Heart right ventricle (tissue), 16 donors: ENCODE data around the gene NRXN2. TPM values are rescaled to one million over a fixed set of nuclear protein-coding genes. Genes with fewer than 3 reads are reported as not detected.

Experiments used
- ATAC-seq, 8 donors: fragments of 200-7000 bp; cut with Tn5 transposase; one replicate each; pipeline ENCODE4 v1.9.1; 2020; ENCODE audit warnings: mild to moderate bottlenecking in 8 of 8, moderate library complexity in 8 of 8, moderate number of reproducible peaks in 1 of 8
- DNase-seq, 2 donors: peaks; one replicate each; pipeline ENCODE4 v3.0.0-alpha.2; 2020
- H3K27ac ChIP-seq, 10 donors: fragments of 200-600 bp; sonication (generic) in 2 of 10; one replicate each; pipeline versions ENCODE4 v1.5.0 to v1.8.0; 2020 to 2022; ENCODE audit warnings: mild to moderate bottlenecking in 3 of 10
- H3K27me3 ChIP-seq, 7 donors: fragments of 200-600 bp; one replicate each; pipeline ENCODE4 v1.8.0; 2021 to 2022; ENCODE audit warnings: mild to moderate bottlenecking in 2 of 7
- H3K36me3 ChIP-seq, 9 donors: fragments of 200-600 bp; sonication (generic) in 1 of 9; one replicate each; pipeline versions ENCODE4 v1.5.0 to v1.8.0; 2020 to 2022; ENCODE audit warnings: mild to moderate bottlenecking in 2 of 9
- H3K4me1 ChIP-seq, 9 donors: fragments of 200-600 bp; sonication (generic) in 1 of 9; one replicate each; pipeline versions ENCODE4 v1.5.0 to v1.8.0; 2020 to 2022; ENCODE audit warnings: mild to moderate bottlenecking in 4 of 9
- H3K4me3 ChIP-seq, 10 donors: fragments of 200-600 bp; sonication (generic) in 2 of 10; one replicate each; pipeline versions ENCODE4 v1.5.0 to v1.8.0; 2020 to 2022; ENCODE audit warnings: mild to moderate bottlenecking in 7 of 10, moderate library complexity in 2 of 10
- H3K9me3 ChIP-seq, 11 donors: fragments of 200-600 bp in 10 of 11; sonication (generic) in 2 of 11; one replicate each; pipeline versions ENCODE4 v1.5.0 to v1.8.0; 2013 to 2022; ENCODE audit warnings: mild to moderate bottlenecking in 2 of 11, control low read depth in 1 of 11, moderate library complexity in 1 of 11
- WGBS, 2 donors: extraction: QIAGEN DNeasy Blood & Tissue Kit; methylation state at CpG; one replicate each; pipeline ENCODE4 v1.1.7; 2013; ENCODE audit warnings: inconsistent platforms in 1 of 2; 5-methylcytosine and 5-hydroxymethylcytosine counted together
- intact Hi-C, 10 donors: fragments of 100-400 bp; cut with DNase I; formaldehyde crosslinking; loops; one replicate each; pipeline versions ENCODE4 v1.11.1 to v1.14.2; 2022
- polyA plus RNA-seq, 2 donors: library from polyadenylated mRNA; stranded (reverse); fragments of 200-250 nt; gene quantifications; one replicate each; pipeline ENCODE4 v1.2.3, GENCODE V29; 2013
- total RNA-seq, 10 donors: library from RNA; stranded (reverse); fragmentation: NEBNext Ultra II Directional in 3 of 10; extraction: Animal tissue kit (Norgen Biotek cat#: 25700) in 3 of 10; gene quantifications; one replicate each; pipeline versions ENCODE4 v1.2.1 to v1.2.4, GENCODE V29; 2021 to 2023
- TF ChIP-seq, protein P1 (sequence below), 9 donors: fragments of 200-600 bp; sonication (generic) in 2 of 9; IDR thresholded peaks; one replicate each; pipeline versions ENCODE4 v1.5.0 to v1.8.0; 2021 to 2022; ENCODE audit warnings: antibody characterized with exemption in 9 of 9, mild to moderate bottlenecking in 5 of 9, moderate library complexity in 1 of 9
- donor health status: Arrhythmogenic right ventricular cardiomyopathy.
- donor health status: ischemic (EF 13 %, LVEDD 7.1; RV severe dilation, severe dysfunction).
- donor health status: healthy with polysubstance abuse.
- donor health status: DM: no; HTN: yes; CAD: no.
- donor health status: DM: no; HTN: no; CAD: no.
- donor health status: ischemic (EF 25% LVEDD 6.9; RV normal size, moderate dysfunction).
- donor health status: ischemic (EF 25% LVEDD 5.7; RV mildly dilated, moderate dysfunction).
- donor health status: healthy.
- donor health status: DM: yes; HTN: yes; CAD: no.
- donor health status: Ischemic cardiomyopathy.
- donor health status: ischemic (EF 35%, LVEDD 5.7; RV mildly dilated, moderate dysfunction).
- donor health status: nonischemic (EF 11% LVEDD 7.7; RV severe dilation, severe dysfunction).
- donor health status: DM: yes; HTN: yes; CAD: no.
- donor health status: PGD.
- donor health status: ischemic (EF 29% LVEDD 5.4; RV normal size, mild dysfunction).
- donor health status: nonischemic (EF 23%, LVEDD 6.1; RV moderate dilation, normal function).

The NRXN2 gene
- total and polyA plus RNA-seq, 12 donors, result 0.45 to 5.5 (median 1.4) TPM

DNA sequence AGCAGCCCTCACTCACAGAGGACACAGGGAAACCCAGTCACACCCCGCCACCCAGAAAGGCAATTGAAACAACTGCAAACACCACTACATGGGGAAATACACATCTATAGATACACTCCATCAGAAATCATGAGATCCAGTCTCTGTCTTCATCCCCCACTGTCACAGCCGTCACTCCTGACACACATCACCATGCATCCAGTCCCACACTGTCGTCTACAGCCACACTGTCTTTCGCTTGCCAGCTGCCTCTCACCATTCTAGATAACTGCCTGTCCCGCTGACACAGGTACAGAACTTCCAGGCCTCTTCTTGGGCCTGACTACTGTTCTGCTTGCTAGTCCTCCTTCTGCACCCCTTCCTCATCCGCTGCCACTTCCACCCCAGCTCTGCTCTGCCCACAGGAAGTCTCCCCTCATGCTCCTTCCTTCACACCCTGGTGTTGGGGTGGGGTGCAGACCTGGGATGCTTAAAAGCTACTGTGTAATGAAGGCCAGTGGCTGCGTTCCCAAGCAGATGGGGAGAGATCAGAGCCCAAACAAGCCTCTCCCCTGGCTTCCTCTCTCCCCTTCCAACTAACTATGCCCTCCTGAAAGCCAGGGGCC, 89.3 kb downstream of the NRXN2 start:
- Histone ChIP-seq H3K4me3 (no peak overlapping the region), H3K9me3 (no peaks in the 10 kb centered on the region), H3K27me3 (peaks cover 0 to 57% (median 39%) of the 10 kb centered on the region in 7 donors), H3K36me3 (no peaks in the 10 kb centered on the region), H3K27ac (no peak overlapping the region), H3K4me1 (peaks cover 0 to 10% (median 0%) of the 10 kb centered on the region in 9 donors)
- TF ChIP-seq, protein P1, sequence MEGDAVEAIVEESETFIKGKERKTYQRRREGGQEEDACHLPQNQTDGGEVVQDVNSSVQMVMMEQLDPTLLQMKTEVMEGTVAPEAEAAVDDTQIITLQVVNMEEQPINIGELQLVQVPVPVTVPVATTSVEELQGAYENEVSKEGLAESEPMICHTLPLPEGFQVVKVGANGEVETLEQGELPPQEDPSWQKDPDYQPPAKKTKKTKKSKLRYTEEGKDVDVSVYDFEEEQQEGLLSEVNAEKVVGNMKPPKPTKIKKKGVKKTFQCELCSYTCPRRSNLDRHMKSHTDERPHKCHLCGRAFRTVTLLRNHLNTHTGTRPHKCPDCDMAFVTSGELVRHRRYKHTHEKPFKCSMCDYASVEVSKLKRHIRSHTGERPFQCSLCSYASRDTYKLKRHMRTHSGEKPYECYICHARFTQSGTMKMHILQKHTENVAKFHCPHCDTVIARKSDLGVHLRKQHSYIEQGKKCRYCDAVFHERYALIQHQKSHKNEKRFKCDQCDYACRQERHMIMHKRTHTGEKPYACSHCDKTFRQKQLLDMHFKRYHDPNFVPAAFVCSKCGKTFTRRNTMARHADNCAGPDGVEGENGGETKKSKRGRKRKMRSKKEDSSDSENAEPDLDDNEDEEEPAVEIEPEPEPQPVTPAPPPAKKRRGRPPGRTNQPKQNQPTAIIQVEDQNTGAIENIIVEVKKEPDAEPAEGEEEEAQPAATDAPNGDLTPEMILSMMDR (IDR thresholded peaks at IDR 0.05), result no peak
- WGBS, 2 donors, result 78 to 82% methylated on average over 7 of the region's 7 CpGs
- ATAC-seq (no peak), DNase-seq (no peak)
- intact Hi-C loops, result loop anchor here in 1 of 10 donors (10.0 kb wide), 1 partner anchor 69 kb away; no protein-coding TSS in a partner anchor

DNA sequence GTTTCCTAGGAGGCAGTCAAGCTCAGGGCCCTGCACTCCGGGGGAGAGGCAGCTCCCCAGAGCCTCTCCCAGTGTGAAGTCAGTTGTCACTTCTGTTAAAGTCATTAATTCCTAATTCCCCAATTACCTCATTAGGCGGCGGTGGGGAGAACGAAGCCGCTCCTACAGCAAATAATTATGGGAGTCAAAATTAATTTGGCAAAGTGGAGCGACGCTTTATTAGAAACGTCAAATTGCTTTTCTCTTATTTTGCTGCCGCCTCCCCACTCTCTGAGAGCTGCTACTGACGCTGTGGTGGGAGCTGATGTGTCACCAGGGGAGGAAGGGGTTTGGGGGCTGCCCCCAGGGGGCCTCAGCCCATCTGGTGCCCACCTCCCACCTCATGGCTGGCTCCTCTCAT, 90.3 kb downstream of the NRXN2 start:
- no peaks in the 10 kb centered on the region for H3K9me3 ChIP-seq
- no peak for DNase-seq
- WGBS, 2 donors, result 68 to 77% methylated on average over 10 of the region's 10 CpGs
- no peak for ATAC-seq
- no peak overlapping the region for H3K4me3 ChIP-seq
- H3K27ac ChIP-seq, result no peak overlapping the region
- peaks cover 0 to 54% (median 29%) of the 10 kb centered on the region in 7 donors for H3K27me3 ChIP-seq
- peaks cover 0 to 1% (median 0%) of the 10 kb centered on the region in 9 donors for H3K4me1 ChIP-seq
- intact Hi-C loops, result loop anchor here in 1 of 10 donors (10.0 kb wide), 1 partner anchor 68 kb away; no protein-coding TSS in a partner anchor
- TF ChIP-seq, protein P1 (IDR thresholded peaks at IDR 0.05), result no peak
- no peaks in the 10 kb centered on the region for H3K36me3 ChIP-seq

DNA sequence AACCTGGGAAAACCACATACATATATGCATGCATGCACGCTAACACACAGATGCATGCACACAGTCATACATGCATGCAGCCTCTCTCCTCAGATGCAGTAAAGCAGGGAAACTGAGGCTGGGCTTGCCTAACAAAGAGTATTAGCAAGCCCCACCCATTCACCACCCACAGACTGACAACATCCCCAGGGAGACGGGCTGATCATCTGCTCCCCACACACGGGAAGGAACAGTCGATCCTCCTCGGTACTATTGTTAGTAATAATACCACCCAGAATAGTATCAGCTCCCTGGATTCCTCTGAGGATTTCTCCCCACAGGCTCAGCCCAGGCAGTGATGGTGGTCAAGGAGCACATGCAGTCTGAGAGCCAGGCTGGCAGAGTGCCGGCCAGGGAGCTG, 90.8 kb downstream of the NRXN2 start:
- WGBS, 2 donors, result 64 to 77% methylated on average over 6 of the region's 6 CpGs
- intact Hi-C loops, result loop anchor here in 1 of 10 donors (10.0 kb wide), 1 partner anchor 67 kb away; no protein-coding TSS in a partner anchor

DNA sequence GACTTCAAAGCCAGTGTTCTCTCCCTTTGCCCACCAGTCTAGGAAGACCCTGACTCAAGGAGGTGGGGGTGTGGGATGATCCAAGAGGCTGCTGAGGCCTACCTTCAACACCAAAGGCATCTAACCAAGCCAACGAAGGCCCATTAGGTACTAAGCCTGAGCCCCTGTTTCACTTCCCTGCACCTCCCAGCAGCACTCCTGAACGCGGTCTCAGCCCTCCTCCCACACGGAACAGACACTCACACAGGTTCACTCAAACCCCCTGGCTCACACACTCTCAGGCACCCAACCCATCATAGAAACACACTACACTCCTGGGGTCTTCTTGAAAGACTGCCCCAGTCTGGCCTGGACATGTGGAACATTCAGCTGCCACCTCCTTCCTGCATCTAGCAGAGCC, 91.3 kb downstream of the NRXN2 start:
- TF ChIP-seq, protein P1 (IDR thresholded peaks at IDR 0.05), result no peak
- Histone ChIP-seq H3K36me3 (no peaks in the 10 kb centered on the region), H3K4me1 (no peaks in the 10 kb centered on the region), H3K27me3 (peaks cover 0 to 46% (median 22%) of the 10 kb centered on the region in 7 donors), H3K4me3 (no peak overlapping the region), H3K27ac (no peak overlapping the region), H3K9me3 (no peaks in the 10 kb centered on the region)
- intact Hi-C loops, result loop anchor here in 1 of 10 donors (10.0 kb wide), 1 partner anchor 67 kb away; no protein-coding TSS in a partner anchor
- ATAC-seq, result no peak
- no peak for DNase-seq
- 91 to 93% methylated on average over 4 of the region's 4 CpGs for WGBS, 2 donors

More for the DNA sequence above, 90.8 kb downstream of the NRXN2 start:
- Histone ChIP-seq H3K9me3 (no peaks in the 10 kb centered on the region), H3K27me3 (peaks cover 0 to 52% (median 26%) of the 10 kb centered on the region in 7 donors), H3K4me3 (no peak overlapping the region), H3K4me1 (no peaks in the 10 kb centered on the region), H3K27ac (no peak overlapping the region), H3K36me3 (no peaks in the 10 kb centered on the region)
- ATAC-seq (no peak), DNase-seq (no peak)
- TF ChIP-seq, protein P1 (IDR thresholded peaks at IDR 0.05), result no peak
